ENCODE data around the gene SLC27A1.
A peak's percentile ranks its signal among the peaks of the same experiment; 100 is the strongest.

SLC27A1 gene

DNA sequence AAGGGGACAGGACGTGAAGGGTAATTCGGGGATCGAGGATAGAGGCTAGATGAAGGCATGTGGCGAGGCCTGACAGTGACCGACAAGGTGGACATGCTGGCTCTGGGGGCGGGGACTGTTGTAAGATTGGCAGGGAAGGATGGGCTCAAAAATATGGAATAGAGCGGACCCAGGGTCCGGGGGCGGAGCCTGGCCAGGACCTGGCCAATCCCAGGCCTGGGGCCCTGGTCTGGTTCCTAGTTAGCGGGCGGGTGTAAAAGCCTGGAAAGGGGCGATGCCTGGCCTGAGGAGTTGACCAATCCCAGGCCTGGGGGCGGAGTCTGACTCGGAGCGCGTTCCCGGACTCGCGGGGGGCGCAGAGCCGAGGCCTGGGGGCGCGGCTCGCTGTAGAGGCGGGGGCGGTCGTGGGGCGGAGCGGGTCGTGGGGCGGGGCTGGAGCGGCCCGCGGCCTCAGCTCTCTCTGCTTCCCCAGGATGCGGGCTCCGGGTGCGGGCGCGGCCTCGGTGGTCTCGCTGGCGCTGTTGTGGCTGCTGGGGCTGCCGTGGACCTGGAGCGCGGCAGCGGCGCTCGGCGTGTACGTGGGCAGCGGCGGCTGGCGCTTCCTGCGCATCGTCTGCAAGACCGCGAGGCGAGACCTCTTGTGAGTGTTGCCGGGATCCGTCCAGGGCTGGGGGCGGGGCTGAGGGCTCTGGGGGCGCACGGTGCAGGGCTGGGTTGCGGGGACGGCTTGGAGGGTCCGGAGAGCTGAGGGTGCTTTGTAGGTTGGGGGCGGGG is at the start of gene SLC27A1:
TSS of gene SLC27A1 (plus strand) at position 457 of the 774 bp plus-strand sequence. CDS start at position 474, 17 bp downstream.
- DNase-seq (ENCODE audit: low read depth in 2 of 2): peak; percentile 77 to 90

DNA sequence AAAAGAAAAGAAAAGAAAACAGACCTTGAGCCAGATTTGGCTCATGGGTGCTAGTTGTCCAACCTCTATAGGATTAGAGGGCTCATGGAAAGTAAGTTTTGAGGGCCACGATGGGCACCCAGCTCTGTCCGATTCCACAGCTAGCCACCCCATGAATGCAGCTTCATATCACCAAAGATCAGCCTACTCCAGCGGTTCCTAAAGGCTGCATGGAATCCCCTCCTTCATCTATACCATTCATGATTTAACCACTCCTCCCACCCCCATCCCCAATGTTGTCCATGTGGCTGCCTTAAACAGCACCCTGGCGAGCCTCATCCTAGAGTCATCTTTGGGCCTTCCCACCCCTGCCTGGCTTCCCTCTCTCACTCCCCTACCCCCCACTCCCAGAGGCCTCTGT is 48.4 kb upstream of the SLC27A1 start:
- DNase-seq (ENCODE audit: low read depth in 2 of 2): no peak

DNA sequence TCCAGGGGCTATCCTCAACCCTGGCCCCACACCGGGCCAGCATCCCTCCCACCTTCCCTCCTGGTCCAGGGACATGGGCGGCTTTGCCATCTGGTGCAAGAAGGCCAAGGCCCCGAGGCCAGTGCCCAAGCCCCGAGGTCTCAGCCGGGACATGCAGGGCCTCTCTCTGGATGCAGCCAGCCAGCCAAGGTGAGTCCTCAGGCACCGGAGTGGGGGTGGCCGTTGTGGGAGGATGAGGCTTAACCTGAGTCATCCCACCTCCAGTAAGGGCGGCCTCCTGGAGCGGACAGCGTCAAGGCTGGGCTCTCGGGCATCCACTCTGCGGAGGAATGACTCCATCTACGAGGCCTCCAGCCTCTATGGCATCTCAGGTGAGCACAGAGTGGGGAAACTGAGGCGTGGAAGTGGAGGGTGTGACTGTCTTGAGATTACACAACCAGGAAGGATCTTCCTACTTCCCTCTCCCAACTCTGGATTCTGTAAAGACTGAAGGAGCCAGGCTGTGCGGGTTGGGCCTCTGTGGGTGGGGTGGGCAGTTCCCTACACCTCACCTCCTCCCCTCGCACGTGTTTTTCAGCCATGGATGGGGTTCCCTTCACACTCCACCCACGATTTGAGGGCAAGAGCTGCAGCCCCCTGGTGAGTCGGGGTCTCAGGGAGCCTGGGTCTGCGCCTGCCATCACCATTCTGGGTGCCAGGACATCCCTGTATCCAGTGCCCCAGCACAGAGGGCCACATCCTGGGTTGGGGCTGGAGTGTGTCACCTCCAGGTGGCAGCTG is 46.7 kb upstream of the SLC27A1 start:
- no peak for DNase-seq (ENCODE audit: low read depth in 2 of 2)

DNA sequence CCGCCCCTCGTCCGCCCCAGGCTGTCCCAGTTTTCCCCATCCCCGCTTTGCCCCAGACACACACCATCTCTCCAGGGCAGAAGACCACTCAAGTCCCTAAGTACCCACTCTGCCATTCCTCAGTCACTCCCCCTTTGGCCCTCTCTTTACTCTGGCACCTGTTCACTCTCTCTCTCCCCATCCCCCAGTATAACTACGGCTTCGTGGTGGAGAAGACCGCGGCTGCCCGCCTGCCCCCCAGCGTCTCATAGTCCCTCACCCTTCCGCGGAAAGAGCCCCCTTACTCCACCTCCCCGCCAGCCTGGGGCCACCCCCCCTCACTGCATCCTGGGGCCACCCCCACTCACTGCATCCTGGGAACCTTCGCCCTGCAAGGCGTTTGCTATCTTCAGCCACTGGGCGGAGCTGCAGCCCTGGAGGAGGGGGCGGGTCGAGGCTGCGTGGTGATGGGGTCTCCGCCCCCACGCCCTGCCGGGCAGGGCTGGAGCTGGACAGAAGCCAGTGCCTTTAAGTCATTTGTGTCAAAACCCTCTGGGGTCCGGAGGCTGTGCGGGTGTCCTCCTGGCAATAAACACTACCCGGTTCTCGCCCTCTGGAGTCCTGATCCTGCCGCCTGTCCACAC is 45.5 kb upstream of the SLC27A1 start:
- no peak for DNase-seq (ENCODE audit: low read depth in 2 of 2)

DNA sequence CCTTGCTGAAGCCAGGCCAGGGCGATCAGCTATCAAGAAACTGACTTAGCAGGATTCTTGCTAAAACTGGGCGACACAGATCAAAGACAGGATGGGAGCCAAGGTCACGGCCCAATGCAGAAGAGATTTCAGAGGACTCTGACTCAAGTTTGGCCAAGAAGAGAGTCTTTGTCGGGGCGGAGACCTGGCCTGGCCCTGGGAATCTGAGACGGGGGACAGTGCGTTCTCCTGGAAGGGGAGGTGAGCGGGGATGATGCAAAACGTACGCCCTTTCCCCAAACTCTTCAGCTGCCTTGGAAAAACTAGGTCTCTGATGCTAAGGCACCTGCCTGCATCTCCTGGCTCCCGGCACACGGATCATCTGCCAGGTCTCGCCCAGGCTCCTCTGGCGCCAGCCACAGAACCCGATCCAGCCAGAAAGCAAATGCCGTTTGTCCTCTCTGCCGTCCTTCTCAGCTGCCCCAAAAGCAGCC is 40.6 kb upstream of the SLC27A1 start:
- DNase-seq (ENCODE audit: low read depth in 2 of 2): no peak

DNA sequence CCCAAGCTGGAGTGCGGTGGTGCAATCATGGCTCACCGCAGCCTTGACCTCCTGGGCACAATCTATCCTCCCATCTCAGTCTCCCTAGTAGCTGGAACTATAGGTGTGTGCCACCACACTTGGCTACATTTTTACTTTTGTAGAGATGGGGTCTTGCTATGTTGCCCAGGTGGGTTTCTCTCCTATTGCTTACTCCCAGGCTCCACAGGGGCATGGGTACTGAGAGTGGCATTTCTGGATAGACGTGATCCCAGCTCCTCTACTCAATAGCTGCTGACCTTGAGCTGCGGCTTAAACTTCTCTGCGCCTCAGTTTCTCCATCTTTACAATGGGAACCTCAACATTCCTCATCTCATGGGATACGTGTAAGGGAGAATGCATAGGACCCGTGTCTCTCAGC is 38.9 kb upstream of the SLC27A1 start:
- no peak for DNase-seq (ENCODE audit: low read depth in 2 of 2)

DNA sequence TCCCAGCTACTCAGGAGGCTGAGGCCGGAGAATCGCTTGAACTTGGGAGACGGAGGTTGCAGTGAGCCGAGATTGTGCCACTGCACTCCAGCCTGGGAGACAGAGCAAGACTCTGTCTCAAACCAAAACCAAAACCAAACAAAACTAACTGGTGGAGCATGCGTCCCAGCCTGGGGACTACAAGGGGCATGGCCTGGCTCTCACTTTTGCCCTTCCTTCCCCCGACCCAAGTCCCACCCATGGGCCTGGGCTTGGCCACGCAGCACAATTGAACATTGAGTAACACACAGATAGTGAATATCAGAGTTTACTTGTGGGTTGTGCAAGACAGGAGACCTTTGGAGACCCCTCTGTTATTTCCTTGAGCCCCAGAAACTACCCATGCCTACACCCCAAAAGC is 35.1 kb upstream of the SLC27A1 start:
- no peak for DNase-seq (ENCODE audit: low read depth in 2 of 2)

DNA sequence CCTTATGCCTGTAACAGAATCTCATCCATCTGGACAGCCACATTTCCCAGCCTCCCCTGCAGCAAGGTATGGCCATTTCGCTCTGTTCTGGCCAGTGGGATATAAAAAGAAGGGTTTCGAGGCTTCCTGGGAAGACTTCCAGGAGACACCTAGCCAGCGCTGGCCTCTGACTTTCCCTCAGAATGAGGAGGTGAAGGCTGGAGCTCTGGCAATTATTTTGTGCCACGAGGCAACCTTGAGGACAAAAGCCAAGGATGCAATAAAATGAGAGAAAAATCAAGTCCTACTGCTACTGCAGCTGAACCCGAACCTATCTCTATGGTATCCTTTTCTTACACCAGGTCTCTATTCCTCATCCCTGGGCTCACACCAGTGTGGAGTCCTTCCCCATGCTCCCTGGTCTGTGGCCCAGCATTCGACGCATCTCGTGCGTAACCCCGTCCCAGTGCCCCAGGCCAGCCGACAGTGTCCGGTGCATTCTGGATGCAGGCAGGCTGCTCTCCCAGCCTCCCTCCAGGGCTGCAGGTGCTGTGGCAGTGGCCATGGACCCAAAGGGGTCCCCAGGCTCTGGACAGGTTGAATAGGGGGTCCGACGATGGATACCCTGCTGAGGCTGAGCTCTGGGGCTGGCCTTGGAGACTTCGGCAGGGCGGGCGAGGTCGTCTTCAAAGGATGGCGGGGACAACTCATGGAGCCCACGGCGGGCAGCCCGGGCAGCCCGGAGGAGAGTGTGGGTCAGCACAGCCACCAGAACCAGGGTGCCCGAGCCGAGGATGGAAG is 34.0 kb upstream of the SLC27A1 start:
- no peak for DNase-seq (ENCODE audit: low read depth in 2 of 2)

- DNase-seq (ENCODE audit: low read depth in 2 of 2): no peak
These were observed 33.5 kb upstream of the SLC27A1 start for GRCh38 chr19:17436874-17437267.

- no peak for DNase-seq (ENCODE audit: low read depth in 2 of 2)
These were observed 28.9 kb upstream of the SLC27A1 start for GRCh38 chr19:17441241-17442021.

DNA sequence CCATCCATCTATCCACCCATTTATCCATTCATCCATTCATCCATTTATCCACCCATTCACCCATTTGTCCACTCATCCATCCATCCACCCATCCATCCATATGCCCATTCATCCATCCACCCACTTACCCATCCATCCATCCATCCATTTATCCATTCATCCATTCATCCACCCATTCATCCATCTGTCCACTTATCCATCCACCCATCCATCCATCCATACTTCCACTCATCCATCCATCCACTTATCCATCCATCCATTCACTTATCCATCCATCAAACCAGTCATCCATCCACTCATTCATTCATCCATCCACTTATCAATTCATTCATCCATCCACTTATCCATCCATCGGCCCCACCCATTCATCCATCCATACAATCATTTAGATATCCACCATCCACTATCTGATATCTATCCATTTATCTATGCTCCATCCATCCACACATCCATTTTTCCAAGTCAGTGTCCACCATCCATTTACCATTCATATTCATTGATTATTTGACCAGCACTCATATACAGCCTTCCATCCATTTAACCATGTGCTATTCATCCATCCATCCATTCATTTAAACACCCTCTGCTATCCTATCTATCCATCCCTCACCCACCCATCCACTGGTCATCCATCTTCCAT is 24.7 kb upstream of the SLC27A1 start:
- no peak for DNase-seq (ENCODE audit: low read depth in 2 of 2)

DNA sequence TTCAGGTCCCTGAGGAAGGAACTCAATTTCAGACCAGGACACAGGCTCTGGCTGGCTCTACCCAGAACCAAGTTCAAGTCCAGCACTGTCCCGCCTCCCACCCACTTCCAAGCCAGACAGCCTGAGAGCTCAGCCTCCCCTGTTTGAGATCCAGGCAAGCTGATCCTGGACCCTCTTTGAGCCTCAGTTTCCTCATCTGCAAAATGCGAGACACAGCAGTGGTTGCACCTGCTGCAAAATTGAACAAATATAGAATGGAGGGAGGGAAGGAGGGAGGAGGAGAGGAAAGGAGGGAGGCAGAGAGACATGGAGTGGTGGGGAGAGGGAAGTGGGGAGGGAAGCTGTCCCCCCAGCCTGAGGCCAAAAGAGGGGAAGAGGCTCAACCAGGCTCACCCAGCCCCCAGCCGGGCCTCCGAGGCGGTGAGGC is 22.6 kb upstream of the SLC27A1 start:
- DNase-seq (ENCODE audit: low read depth in 2 of 2): no peak

- DNase-seq (ENCODE audit: low read depth in 2 of 2): peak in 1 of 2 donors; percentile 52
These were observed 22.0 kb upstream of the SLC27A1 start, which contains the start of gene TMEM221 for GRCh38 chr19:17448131-17448967. Gene TMEM221 (minus strand): TSS chr19:17448668. CDS start chr19:17448462, 206 bp downstream.

GRCh38 chr19:17450264-17451075 is 19.9 kb upstream of the SLC27A1 start:
- peak; percentile 22 to 36 for DNase-seq (ENCODE audit: low read depth in 2 of 2)

DNA sequence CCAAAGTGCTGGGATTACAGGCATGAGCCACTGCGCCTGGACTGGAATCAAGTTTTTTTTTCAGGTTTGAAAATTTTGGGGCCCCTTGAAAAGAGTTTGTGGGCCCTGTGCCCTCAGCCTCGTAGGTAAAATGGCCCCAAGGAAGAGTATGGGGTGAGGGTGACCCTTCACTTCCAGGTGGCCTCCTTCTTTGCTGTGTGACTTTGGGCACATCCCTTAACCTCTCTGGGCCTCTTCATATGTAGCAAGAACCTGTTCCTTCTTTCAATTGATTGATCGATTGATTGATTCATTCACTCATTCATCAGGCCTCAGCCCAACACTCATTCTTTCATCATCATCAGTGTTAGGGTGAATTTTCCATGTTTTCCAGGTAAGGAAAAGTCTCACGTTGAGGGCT is 18.5 kb upstream of the SLC27A1 start:
- DNase-seq (ENCODE audit: low read depth in 2 of 2): no peak

- DNase-seq (ENCODE audit: low read depth in 2 of 2): no peak
These were observed 15.7 kb upstream of the SLC27A1 start for GRCh38 chr19:17454576-17455071.

GRCh38 chr19:17455308-17456123 is 14.8 kb upstream of the SLC27A1 start:
- DNase-seq (ENCODE audit: low read depth in 2 of 2): no peak

Measured in activated CD4-positive, alpha-beta T cell treated with anti-CD3 and anti-CD28 coated beads for 24 hours (primary cell).